ENCODE data around the gene SDS.

Gene SDS

DNA sequence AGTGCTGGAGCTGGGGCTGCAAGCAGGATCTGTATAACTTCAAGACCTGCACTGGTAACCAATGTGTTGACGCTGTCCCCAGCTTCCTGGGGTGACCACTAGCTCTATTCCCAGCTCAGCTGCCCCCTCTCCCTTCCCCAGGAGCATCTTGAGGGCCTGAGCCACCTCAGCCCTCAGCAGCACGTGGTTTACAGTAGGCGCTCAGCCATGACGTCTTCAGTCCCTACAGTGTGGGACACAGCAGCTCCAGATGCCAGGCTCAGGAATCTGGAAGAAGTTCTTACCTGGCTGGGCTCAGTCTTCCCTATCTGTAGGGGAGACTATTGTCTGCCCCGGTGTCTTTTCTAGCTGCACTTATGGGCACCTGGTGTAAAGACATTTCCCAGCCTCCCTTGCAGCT, 8.6 kb downstream of the SDS start:
- ATAC-seq, result no peak
- TF ChIP-seq CREB5 (CRISPR knock-in tag; IDR thresholded peaks at IDR 0.05; ENCODE audit: low read depth) (no peak), ZFP3 (CRISPR knock-in tag; IDR thresholded peaks at IDR 0.05) (no peak), SNAI2 (CRISPR knock-in tag; IDR thresholded peaks at IDR 0.05) (no peak), GLIS3 (CRISPR knock-in tag; IDR thresholded peaks at IDR 0.05) (no peak), ZC3H10 (CRISPR knock-in tag; IDR thresholded peaks at IDR 0.05) (no peak), ZNF8 (CRISPR knock-in tag; IDR thresholded peaks at IDR 0.05) (no peak), CSRNP3 (CRISPR knock-in tag; IDR thresholded peaks at IDR 0.05) (no peak), ARNTL (CRISPR knock-in tag; IDR thresholded peaks at IDR 0.05; ENCODE audit: borderline replicate concordance, low read depth) (no peak), OSR1 (CRISPR knock-in tag; IDR thresholded peaks at IDR 0.05) (no peak)

DNA sequence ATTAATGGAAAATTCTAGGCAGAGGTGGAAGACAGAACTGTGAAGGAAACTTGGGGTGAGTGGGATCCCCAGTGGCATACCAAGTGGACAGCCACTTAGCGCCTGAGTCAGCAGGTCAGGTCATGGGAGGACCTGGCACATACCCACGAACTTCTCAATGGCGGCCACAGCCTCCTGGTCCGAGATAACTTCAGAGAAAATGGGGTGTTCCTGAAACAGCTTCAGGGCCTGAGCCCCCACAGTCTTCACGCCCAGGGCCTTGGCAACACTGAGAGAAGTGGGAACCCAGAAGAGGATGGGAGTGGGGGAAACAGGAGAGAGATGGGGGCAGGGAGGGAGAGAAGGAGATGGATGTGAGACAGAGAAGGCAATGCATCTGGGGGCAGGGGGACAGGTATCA, 9.9 kb downstream of the SDS start:
- no peak for TF ChIP-seq CREB5 (CRISPR knock-in tag; IDR thresholded peaks at IDR 0.05; ENCODE audit: low read depth)
- no peak for TF ChIP-seq POU6F1 (CRISPR knock-in tag; IDR thresholded peaks at IDR 0.05; ENCODE audit: borderline replicate concordance, low read depth)
- no peak for TF ChIP-seq ZC3H10 (CRISPR knock-in tag; IDR thresholded peaks at IDR 0.05)
- no peak for TF ChIP-seq ESRRG (CRISPR knock-in tag; IDR thresholded peaks at IDR 0.05)
- no peak for TF ChIP-seq ARNTL (CRISPR knock-in tag; IDR thresholded peaks at IDR 0.05; ENCODE audit: borderline replicate concordance, low read depth)
- TF ChIP-seq ZNF565 (CRISPR knock-in tag; conservative IDR thresholded peaks at IDR 0.05; ENCODE audit: low read depth), result no peak
- TF ChIP-seq ISL1 (CRISPR knock-in tag; IDR thresholded peaks at IDR 0.05), result no peak
- TF ChIP-seq, protein P1, sequence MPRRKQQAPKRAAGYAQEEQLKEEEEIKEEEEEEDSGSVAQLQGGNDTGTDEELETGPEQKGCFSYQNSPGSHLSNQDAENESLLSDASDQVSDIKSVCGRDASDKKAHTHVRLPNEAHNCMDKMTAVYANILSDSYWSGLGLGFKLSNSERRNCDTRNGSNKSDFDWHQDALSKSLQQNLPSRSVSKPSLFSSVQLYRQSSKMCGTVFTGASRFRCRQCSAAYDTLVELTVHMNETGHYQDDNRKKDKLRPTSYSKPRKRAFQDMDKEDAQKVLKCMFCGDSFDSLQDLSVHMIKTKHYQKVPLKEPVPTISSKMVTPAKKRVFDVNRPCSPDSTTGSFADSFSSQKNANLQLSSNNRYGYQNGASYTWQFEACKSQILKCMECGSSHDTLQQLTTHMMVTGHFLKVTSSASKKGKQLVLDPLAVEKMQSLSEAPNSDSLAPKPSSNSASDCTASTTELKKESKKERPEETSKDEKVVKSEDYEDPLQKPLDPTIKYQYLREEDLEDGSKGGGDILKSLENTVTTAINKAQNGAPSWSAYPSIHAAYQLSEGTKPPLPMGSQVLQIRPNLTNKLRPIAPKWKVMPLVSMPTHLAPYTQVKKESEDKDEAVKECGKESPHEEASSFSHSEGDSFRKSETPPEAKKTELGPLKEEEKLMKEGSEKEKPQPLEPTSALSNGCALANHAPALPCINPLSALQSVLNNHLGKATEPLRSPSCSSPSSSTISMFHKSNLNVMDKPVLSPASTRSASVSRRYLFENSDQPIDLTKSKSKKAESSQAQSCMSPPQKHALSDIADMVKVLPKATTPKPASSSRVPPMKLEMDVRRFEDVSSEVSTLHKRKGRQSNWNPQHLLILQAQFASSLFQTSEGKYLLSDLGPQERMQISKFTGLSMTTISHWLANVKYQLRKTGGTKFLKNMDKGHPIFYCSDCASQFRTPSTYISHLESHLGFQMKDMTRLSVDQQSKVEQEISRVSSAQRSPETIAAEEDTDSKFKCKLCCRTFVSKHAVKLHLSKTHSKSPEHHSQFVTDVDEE (CRISPR knock-in tag; IDR thresholded peaks at IDR 0.05), result no peak
- TF ChIP-seq CSRNP3 (CRISPR knock-in tag; IDR thresholded peaks at IDR 0.05), result no peak
- TF ChIP-seq SNAI2 (CRISPR knock-in tag; IDR thresholded peaks at IDR 0.05), result no peak
- no peak for TF ChIP-seq CSDC2 (CRISPR knock-in tag; IDR thresholded peaks at IDR 0.05)
- TF ChIP-seq, protein P2, sequence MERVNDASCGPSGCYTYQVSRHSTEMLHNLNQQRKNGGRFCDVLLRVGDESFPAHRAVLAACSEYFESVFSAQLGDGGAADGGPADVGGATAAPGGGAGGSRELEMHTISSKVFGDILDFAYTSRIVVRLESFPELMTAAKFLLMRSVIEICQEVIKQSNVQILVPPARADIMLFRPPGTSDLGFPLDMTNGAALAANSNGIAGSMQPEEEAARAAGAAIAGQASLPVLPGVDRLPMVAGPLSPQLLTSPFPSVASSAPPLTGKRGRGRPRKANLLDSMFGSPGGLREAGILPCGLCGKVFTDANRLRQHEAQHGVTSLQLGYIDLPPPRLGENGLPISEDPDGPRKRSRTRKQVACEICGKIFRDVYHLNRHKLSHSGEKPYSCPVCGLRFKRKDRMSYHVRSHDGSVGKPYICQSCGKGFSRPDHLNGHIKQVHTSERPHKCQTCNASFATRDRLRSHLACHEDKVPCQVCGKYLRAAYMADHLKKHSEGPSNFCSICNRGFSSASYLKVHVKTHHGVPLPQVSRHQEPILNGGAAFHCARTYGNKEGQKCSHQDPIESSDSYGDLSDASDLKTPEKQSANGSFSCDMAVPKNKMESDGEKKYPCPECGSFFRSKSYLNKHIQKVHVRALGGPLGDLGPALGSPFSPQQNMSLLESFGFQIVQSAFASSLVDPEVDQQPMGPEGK (CRISPR knock-in tag; IDR thresholded peaks at IDR 0.05; ENCODE audit: borderline replicate concordance), result no peak
- TF ChIP-seq ZFP30 (CRISPR knock-in tag; IDR thresholded peaks at IDR 0.05), result no peak
- TF ChIP-seq ZNF8 (CRISPR knock-in tag; IDR thresholded peaks at IDR 0.05), result no peak
- ATAC-seq, result no peak
